Measurements from ENCODE around the gene SIVA1.

Gene SIVA1

DNA sequence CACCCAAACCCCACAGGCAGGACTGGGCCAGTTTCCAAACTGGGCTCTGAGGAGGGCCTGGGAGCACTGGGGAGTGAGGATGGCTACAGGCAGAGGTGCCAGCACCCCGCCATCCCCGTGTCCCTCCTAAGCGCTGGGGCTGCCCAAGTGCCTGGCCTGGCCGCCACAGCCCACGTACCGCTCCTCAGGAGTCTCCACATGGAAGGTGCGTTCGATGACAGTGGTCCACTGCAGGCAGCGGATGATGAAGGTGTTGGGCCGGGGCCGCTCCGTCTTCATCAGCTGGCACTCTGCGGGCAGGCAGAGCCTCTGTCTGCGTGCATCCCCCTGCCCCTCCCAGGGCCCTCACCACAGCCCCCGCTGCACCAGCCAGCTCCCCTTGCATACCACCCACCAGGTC is 23.5 kb downstream of the SIVA1 start:
- no peak for ATAC-seq (ENCODE audit: insufficient read depth, low read depth)

DNA sequence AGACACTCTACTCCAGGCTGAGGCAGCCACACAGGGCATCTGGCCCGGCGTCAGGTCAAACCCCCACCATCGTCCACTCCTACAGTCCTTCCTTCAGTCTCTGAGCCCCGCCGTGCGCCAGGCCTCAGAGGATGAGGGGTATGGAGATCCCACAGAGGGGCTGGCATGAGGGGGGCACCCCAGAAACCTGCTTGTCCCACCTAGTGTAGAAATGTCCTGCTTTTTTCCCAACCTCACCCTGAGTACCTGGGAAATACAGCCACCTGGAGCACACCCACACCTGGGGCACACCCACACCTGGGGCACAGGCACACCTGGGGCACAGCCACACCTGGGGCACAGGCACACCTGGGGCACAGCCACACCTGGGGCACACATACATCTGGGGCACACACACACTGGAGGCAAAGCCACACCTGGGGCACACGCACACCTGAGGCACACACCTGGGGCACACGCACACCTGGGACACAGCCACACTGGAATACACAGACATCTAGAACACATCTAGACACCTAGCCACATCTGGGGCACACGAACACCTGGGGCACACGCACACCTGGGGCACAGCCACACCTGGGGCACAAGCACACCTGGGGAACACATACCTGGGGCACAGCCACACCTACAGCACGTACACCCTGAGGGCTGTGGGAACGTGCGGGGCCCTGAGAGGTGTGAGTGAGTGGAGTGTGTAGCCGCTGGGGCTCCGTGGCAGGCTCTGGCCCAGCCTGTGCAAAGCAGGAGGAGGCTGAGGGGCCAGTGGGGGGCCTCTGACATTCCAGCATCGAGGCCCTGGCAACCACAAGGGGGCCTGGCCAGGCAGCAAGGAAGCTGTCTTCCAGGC is 24.2 kb downstream of the SIVA1 start:
- Histone ChIP-seq H3K4me2 (ENCODE audit: insufficient read depth, low read length) (no peak overlapping the region), H3K36me3 (ENCODE audit: insufficient read depth, low read length) (peaks cover 97% of the 10 kb centered on the region)
- DNase-seq, result no peak

More for the DNA sequence above, 23.5 kb downstream of the SIVA1 start:
- H3K79me2 ChIP-seq (ENCODE audit: insufficient read depth, low read length), result peaks cover 19% of the 10 kb centered on the region
- peaks cover 87% of the 10 kb centered on the region for H4K20me1 ChIP-seq (ENCODE audit: insufficient read depth, low read length)
- H3K9me3 ChIP-seq (ENCODE audit: insufficient read depth, low read length, severe bottlenecking), result no peaks in the 10 kb centered on the region
- H2AFZ ChIP-seq (ENCODE audit: low read depth, low read length), result no peak overlapping the region
- H3K9ac ChIP-seq (ENCODE audit: low read depth, low read length), result no peak overlapping the region
- TF ChIP-seq, protein P1, sequence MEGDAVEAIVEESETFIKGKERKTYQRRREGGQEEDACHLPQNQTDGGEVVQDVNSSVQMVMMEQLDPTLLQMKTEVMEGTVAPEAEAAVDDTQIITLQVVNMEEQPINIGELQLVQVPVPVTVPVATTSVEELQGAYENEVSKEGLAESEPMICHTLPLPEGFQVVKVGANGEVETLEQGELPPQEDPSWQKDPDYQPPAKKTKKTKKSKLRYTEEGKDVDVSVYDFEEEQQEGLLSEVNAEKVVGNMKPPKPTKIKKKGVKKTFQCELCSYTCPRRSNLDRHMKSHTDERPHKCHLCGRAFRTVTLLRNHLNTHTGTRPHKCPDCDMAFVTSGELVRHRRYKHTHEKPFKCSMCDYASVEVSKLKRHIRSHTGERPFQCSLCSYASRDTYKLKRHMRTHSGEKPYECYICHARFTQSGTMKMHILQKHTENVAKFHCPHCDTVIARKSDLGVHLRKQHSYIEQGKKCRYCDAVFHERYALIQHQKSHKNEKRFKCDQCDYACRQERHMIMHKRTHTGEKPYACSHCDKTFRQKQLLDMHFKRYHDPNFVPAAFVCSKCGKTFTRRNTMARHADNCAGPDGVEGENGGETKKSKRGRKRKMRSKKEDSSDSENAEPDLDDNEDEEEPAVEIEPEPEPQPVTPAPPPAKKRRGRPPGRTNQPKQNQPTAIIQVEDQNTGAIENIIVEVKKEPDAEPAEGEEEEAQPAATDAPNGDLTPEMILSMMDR (IDR thresholded peaks at IDR 0.05; ENCODE audit: borderline replicate concordance, extremely low read depth, low read length, poor library complexity, severe bottlenecking), result no peak
- TF ChIP-seq EZH2 (IDR thresholded peaks at IDR 0.05; ENCODE audit: borderline replicate concordance, low read depth, low read length, severe bottlenecking), result no peak
- no peak overlapping the region for H3K27ac ChIP-seq (ENCODE audit: low read length)
- no peak overlapping the region for H3K4me3 ChIP-seq (ENCODE audit: low read depth in 1 of 2, low read length in 2 of 2)
- H3K4me2 ChIP-seq (ENCODE audit: insufficient read depth, low read length), result no peak overlapping the region
- H3K4me1 ChIP-seq (ENCODE audit: insufficient read depth, low read length), result no peaks in the 10 kb centered on the region
- H3K27me3 ChIP-seq (ENCODE audit: insufficient read depth, low read length, poor library complexity), result no peaks in the 10 kb centered on the region
- DNase-seq, result no peak
- peaks cover 98% of the 10 kb centered on the region for H3K36me3 ChIP-seq (ENCODE audit: insufficient read depth, low read length)

GRCh38 chr14:104777808-104778249 is 24.9 kb downstream of the SIVA1 start:
- Histone ChIP-seq H4K20me1 (ENCODE audit: insufficient read depth, low read length) (peaks cover 87% of the 10 kb centered on the region), H3K9ac (ENCODE audit: low read depth, low read length) (no peak overlapping the region)
- no peak for ATAC-seq (ENCODE audit: insufficient read depth, low read depth)

More for the DNA sequence above, 24.2 kb downstream of the SIVA1 start:
- H3K27ac ChIP-seq (ENCODE audit: low read length), result no peak overlapping the region
- no peak overlapping the region for H2AFZ ChIP-seq (ENCODE audit: low read depth, low read length)
- peaks cover 23% of the 10 kb centered on the region for H3K79me2 ChIP-seq (ENCODE audit: insufficient read depth, low read length)
- H3K27me3 ChIP-seq (ENCODE audit: insufficient read depth, low read length, poor library complexity), result no peaks in the 10 kb centered on the region
- no peak overlapping the region for H3K4me3 ChIP-seq (ENCODE audit: low read depth in 1 of 2, low read length in 2 of 2)
- no peaks in the 10 kb centered on the region for H3K9me3 ChIP-seq (ENCODE audit: insufficient read depth, low read length, severe bottlenecking)
- no peak overlapping the region for H3K9ac ChIP-seq (ENCODE audit: low read depth, low read length)
- TF ChIP-seq, protein P1 (IDR thresholded peaks at IDR 0.05; ENCODE audit: borderline replicate concordance, extremely low read depth, low read length, poor library complexity, severe bottlenecking), result no peak
- TF ChIP-seq EZH2 (IDR thresholded peaks at IDR 0.05; ENCODE audit: borderline replicate concordance, low read depth, low read length, severe bottlenecking), result no peak
- no peak for ATAC-seq (ENCODE audit: insufficient read depth, low read depth)
- no peaks in the 10 kb centered on the region for H3K4me1 ChIP-seq (ENCODE audit: insufficient read depth, low read length)
- peaks cover 86% of the 10 kb centered on the region for H4K20me1 ChIP-seq (ENCODE audit: insufficient read depth, low read length)

More at GRCh38 chr14:104777808-104778249, 24.9 kb downstream of the SIVA1 start:
- TF ChIP-seq EZH2 (IDR thresholded peaks at IDR 0.05; ENCODE audit: borderline replicate concordance, low read depth, low read length, severe bottlenecking), result no peak
- TF ChIP-seq, protein P1 (IDR thresholded peaks at IDR 0.05; ENCODE audit: borderline replicate concordance, extremely low read depth, low read length, poor library complexity, severe bottlenecking), result no peak
- Histone ChIP-seq H3K36me3 (ENCODE audit: insufficient read depth, low read length) (peaks cover 97% of the 10 kb centered on the region), H3K9me3 (ENCODE audit: insufficient read depth, low read length, severe bottlenecking) (no peaks in the 10 kb centered on the region), H3K27ac (ENCODE audit: low read length) (no peak overlapping the region), H3K4me3 (ENCODE audit: low read depth in 1 of 2, low read length in 2 of 2) (no peak overlapping the region), H2AFZ (ENCODE audit: low read depth, low read length) (no peak overlapping the region), H3K4me2 (ENCODE audit: insufficient read depth, low read length) (no peak overlapping the region), H3K27me3 (ENCODE audit: insufficient read depth, low read length, poor library complexity) (no peaks in the 10 kb centered on the region), H3K79me2 (ENCODE audit: insufficient read depth, low read length) (peaks cover 27% of the 10 kb centered on the region), H3K4me1 (ENCODE audit: insufficient read depth, low read length) (no peaks in the 10 kb centered on the region)
- DNase-seq, result no peak

Data from DND-41 (cell line).